GM13976 (cell line): ENCODE measurements around the gene TRIM33.
"Not testable (repeated sequence)": the region's sequence is repeated elsewhere in the genome, so short reads cannot be mapped to it uniquely, and the experiment has no call there.

Experiments used
- DNase-seq: peaks from one replicate; pipeline ENCODE4 v3.0.0; 2012; ENCODE audit warnings: low spot score
- CTCF ChIP-seq: IDR thresholded peaks from 2 replicates; pipeline ENCODE4 v1.5.1; 2012; ENCODE audit warnings: borderline replicate concordance, mild to moderate bottlenecking; ENCODE audit not compliant: insufficient read depth; ENCODE audit errors: extremely low read depth, missing control alignments, control extremely low read depth
- in situ Hi-C: fragments of 300-500 bp; cut with MboI; formaldehyde crosslinking; loops from one replicate; pipeline ENCODE4 v1.12.0; 2022; ENCODE audit warnings: low sequenced_read_pairs, mixed read lengths, inconsistent platforms; ENCODE audit not compliant: unreplicated experiment

TRIM33 gene

DNA sequence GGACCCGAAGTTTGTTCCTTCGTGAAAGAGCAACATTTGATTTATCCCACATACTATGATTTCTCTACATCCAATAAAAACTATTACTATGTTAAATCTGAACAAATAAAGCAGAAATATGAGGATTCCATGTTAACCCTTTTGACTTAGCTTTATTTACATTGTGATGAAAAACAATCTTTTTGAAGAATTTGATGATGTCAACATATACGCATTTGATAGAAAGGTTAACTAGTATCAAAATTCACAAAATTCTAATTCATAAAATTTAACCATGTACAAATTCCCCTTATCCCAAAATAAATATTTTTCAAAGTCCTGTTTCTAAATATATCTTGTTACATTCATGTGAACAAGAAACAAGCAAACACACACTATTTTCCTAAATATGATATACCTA lies 74.2 kb downstream of the TRIM33 start:
- no peak for TF ChIP-seq CTCF
- in situ Hi-C loops, result no loop called here
- no peak for DNase-seq

- no peak for DNase-seq
- no peak for TF ChIP-seq CTCF
- in situ Hi-C loops, result no loop called here
Observed at GRCh38 chr1:114435088-114435715, 75.8 kb downstream of the TRIM33 start.

DNA sequence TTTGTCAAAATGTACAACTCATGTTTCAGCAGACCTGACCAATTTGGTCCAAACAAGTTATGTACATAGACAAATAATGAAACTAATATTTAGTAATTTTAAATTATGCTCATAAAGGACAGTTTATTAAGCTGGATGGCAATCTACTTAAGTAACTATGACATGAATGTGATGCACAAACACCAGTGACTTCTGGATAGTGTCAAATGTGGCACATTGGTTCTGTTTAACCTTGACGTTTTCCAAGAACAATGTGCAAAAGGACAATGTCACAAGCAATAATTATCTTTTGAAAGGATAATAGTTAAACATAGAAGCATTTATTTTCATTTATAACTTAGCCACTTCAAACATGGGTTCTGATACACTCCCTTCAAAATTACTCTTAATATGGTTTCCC lies 80.0 kb downstream of the TRIM33 start:
- no peak for DNase-seq
- in situ Hi-C loops, result no loop called here
- no peak for TF ChIP-seq CTCF

DNA sequence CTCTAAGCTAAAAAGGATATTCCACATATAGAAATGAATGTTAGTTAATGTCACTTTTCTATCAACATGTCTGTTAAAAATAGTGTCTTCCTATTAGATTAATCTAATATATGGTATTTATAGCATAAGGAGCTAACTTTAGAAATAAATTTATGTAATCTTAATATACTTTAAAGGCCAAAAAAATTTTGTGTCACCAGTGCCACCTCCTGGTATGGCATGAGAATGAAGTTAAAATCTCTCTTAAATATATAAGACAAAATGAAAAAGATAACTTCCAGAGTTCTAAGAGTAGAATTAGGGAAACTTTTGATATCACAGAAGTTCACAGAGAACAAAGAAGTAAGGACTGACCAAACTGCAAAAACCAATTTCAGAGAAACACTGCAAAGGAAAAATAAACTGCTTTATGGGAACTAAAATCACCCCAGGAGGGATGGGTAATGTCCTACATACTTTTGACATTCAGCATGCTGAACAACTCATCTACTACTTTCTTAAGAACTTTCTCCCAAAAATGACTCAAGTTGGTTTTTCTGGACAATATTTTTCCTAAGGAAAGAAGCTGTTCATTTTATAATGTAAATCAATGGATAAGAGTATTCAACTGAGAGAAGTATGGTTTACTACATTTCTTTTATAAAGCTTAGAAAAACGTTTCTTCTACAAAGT lies 82.8 kb downstream of the TRIM33 start:
- in situ Hi-C loops, result no loop called here
- TF ChIP-seq CTCF, result no peak
- no peak for DNase-seq

DNA sequence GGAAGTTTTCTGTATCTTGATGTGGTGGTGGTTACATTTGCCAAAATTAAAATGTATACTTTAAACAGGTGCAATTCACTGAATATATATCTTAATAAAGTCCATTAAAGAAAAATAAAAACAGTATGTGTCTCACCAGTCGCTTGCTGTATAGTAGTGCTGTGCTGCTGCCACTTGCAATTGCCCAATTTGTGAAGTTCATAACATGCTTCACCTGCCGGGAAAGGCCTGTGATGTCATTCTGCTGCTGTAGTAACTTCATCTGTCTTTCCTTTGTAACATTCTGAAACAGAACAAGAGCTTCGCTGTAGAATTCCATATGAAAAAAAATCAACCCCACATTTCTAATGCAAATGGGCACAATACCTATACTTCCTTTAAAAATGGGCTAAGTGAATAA lies 83.4 kb downstream of the TRIM33 start:
- no peak for DNase-seq
- TF ChIP-seq CTCF, result no peak
- in situ Hi-C loops, result no loop called here

DNA sequence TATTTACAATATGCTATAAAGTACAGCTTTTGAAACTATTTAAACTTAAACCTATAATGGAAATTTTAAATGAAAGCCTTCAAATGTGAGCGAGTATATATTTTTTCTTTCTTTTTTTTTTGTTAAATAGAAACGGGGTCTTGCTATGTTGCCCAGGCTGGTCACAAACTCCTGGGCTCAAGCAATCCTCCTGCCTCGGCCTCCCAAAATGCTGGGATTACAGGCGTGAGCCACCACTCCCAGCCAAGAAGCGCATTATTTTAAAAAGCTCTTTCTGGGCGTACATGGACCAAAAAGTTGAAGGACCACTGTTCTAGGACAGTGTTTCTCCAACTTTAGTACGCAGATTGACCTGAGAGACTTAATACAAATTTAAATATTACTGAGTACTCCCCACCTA lies 87.5 kb downstream of the TRIM33 start:
- TF ChIP-seq CTCF, result no peak
- in situ Hi-C loops, result no loop called here
- DNase-seq, result no peak

- in situ Hi-C loops, DNase-seq: not testable (repeated sequence)
Observed at GRCh38 chr1:114418948-114419347, 92.1 kb downstream of the TRIM33 start.
